ENCODE results near the gene WDR86.

GRCh38 chr7:151423226-151423625 is 13.4 kb upstream of the WDR86 start:
- no peak for TF ChIP-seq CTCF (IDR thresholded peaks at IDR 0.05)
- TF ChIP-seq POLR2A (IDR thresholded peaks at IDR 0.05): no peak
